Adrenal gland (tissue), 12 donors: ENCODE measurements around the gene PITX1. TPM values are rescaled to one million over a fixed set of nuclear protein-coding genes. Genes with fewer than 3 reads are reported as not detected.

Experiments used
- DNase-seq, 7 donors: peaks; one replicate each; pipeline ENCODE4 v3.0.0-alpha.2; 2019 to 2020
- H3K27ac ChIP-seq, 5 donors: fragments of 200-600 bp; sonication (generic) in 4 of 5; 1 replicate in 3 of 5; 2 replicates in 2 of 5; pipeline versions ENCODE4 v1.5.1 to v1.8.0; 2016 to 2020; ENCODE audit warnings: mild to moderate bottlenecking in 1 of 5
- H3K27me3 ChIP-seq: fragments of 200-600 bp; 2 replicates; pipeline ENCODE4 v1.8.0; 2021
- H3K36me3 ChIP-seq, 2 donors: fragments of 200-600 bp; replicated peaks in 1 of 2; 1 replicate in 1 of 2; 2 replicates in 1 of 2; pipeline versions ENCODE4 v1.5.1 to v1.8.0; 2018 to 2022
- H3K4me1 ChIP-seq, 2 donors: fragments of 200-600 bp; replicated peaks in 1 of 2; 1 replicate in 1 of 2; 2 replicates in 1 of 2; pipeline versions ENCODE4 v1.5.1 to v1.8.0; 2018 to 2021
- H3K4me3 ChIP-seq, 4 donors: fragments of 200-600 bp; sonication (generic) in 3 of 4; one replicate each; pipeline ENCODE4 v1.5.1; 2016 to 2018
- H3K9me3 ChIP-seq, 3 donors: fragments of 200-600 bp; sonication (generic) in 1 of 3; replicated peaks in 1 of 3; 1 replicate in 2 of 3; 2 replicates in 1 of 3; pipeline versions ENCODE4 v1.5.1 to v1.8.0; 2016 to 2021
- POLR2A ChIP-seq, 2 donors: fragments of 450-650 bp; IDR thresholded peaks; one replicate each; pipeline ENCODE4 v1.6.1; 2017; ENCODE audit warnings: antibody characterized with exemption in 2 of 2, mild to moderate bottlenecking in 2 of 2, moderate library complexity in 1 of 2
- WGBS, 4 donors: extraction: QIAGEN DNeasy Blood & Tissue Kit in 2 of 4; methylation state at CpG; one replicate each; pipeline versions ENCODE4 v1.1.5 to v1.1.7; 2013 to 2017; 5-methylcytosine and 5-hydroxymethylcytosine counted together
- intact Hi-C, 2 donors: fragments of 100-400 bp; cut with DNase I; formaldehyde crosslinking; loops; one replicate each; pipeline versions ENCODE4 v1.14.1 to v1.15.0; 2022 to 2023
- polyA plus RNA-seq, 3 donors: library from polyadenylated mRNA; stranded (reverse); fragments of 200-250 nt in 2 of 3; fragments of 350-450 nt in 1 of 3; fragmentation: Illumina TruSeq in 1 of 3; extraction: RNeasy Lipid Tissue Mini Kit (QIAGEN cat#74804) in 1 of 3; gene quantifications; one replicate each; pipeline ENCODE4 v1.2.3, GENCODE V29; 2013 to 2014
- total RNA-seq, 9 donors: library from RNA; depleted of rRNA in 4 of 9; stranded (reverse); fragments of >200 nt in 4 of 9; fragments of 120-200 nt in 1 of 9; fragmentation: NEBNext Ultra II Directional in 1 of 9; extraction: Animal tissue kit (Norgen Biotek cat#: 25700) in 1 of 9; gene quantifications; one replicate each; pipeline versions ENCODE4 v1.1.0 to v1.2.4, GENCODE V29; 2013 to 2023
- TF ChIP-seq, protein P1 (sequence below), 6 experiments: fragments of 450-650 bp in 4 of 6; fragments of 200-600 bp in 2 of 6; sonication (generic) in 1 of 6; IDR thresholded peaks; 1 replicate in 5 of 6; 2 replicates in 1 of 6; pipeline versions ENCODE4 v1.5.1 to v1.8.0; 2016 to 2021; ENCODE audit warnings: antibody characterized with exemption in 6 of 6, mild to moderate bottlenecking in 2 of 6, moderate library complexity in 1 of 6
- donor health status: healthy with polysubstance abuse.
- donor health status: Bipolar disorder and iron deficiency.
- donor health status: DM: yes; HTN: yes; CAD: no.
- donor health status: DM: no; HTN: no; CAD: no.
- donor health status: DM: no; HTN: no; CAD: no.
- donor health status: DM: yes; HTN: yes; CAD: no.

The PITX1 gene
- total and polyA plus RNA-seq, 12 donors: 0.18 to 6.7 (median 0.71) TPM

DNA sequence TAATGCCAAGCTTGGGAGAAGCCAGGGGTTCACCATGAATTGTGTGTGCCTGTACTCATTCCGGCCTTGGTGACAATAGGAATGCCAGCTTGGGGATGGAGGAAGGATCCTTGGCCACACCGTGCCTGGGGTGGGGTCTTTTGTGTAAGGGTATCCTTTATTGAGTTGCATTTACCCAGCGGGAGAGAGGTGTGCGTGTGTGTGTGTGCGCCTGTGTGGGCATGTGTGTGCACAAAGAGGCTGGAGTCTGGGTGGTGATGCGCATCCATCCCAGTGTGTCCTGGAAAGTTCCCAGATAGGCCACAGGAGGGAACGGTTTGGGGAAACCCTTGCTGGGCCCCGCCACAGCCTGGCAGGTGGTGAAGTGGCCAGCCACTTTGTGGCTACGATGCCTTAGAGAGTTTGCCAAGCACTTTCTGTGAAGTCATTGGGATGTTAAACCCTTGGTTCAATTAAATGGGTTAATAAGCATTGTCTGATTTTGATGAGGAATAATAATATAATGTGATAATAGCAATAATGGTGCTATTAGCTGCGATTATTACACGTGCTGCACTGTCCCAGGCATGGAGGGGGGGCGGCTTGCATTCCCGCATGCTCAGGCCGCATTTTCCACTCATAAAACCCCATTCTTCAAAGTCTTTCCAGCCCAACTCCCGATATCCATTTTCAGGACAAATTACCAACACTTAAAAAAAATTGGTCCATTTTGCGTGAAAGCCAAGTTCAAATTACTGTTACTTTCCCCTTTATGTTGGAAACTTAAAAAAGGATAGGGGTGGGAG lies 13.7 kb downstream of the PITX1 start:
- Histone ChIP-seq H3K27ac (no peak overlapping the region), H3K27me3 (no peaks in the 10 kb centered on the region), H3K36me3 (no peaks in the 10 kb centered on the region), H3K9me3 (no peaks in the 10 kb centered on the region), H3K4me1 (no peaks in the 10 kb centered on the region), H3K4me3 (no peak overlapping the region)
- no peak for TF ChIP-seq POLR2A (IDR thresholded peaks at IDR 0.05)
- TF ChIP-seq, protein P1, sequence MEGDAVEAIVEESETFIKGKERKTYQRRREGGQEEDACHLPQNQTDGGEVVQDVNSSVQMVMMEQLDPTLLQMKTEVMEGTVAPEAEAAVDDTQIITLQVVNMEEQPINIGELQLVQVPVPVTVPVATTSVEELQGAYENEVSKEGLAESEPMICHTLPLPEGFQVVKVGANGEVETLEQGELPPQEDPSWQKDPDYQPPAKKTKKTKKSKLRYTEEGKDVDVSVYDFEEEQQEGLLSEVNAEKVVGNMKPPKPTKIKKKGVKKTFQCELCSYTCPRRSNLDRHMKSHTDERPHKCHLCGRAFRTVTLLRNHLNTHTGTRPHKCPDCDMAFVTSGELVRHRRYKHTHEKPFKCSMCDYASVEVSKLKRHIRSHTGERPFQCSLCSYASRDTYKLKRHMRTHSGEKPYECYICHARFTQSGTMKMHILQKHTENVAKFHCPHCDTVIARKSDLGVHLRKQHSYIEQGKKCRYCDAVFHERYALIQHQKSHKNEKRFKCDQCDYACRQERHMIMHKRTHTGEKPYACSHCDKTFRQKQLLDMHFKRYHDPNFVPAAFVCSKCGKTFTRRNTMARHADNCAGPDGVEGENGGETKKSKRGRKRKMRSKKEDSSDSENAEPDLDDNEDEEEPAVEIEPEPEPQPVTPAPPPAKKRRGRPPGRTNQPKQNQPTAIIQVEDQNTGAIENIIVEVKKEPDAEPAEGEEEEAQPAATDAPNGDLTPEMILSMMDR (IDR thresholded peaks at IDR 0.05): no peak
- WGBS, 4 donors: 81 to 95% (median 86%) methylated on average over 15 to 16 of the region's 16 CpGs
- no peak for DNase-seq
- intact Hi-C loops: no loop called here

DNA sequence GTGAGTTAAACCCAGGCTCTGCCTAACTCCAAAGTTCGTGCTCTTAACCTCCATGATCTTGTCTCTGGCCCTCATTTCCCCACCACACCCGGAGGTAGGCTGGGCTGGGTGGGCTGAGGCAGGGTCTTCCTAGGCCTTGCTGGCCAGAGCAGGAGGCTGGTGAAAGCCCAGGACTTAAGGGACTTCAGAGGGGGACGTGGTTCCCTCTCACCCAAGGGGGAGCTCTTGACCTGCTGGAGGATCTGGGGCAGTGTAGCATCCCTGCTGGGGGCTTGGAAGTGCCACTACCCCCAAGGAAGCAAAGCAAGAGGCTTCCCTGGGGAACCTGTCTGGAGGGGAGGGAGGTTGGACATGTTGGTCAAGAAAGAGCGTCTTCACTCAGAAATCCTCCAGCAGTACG lies 14.7 kb downstream of the PITX1 start:
- 88 to 100% (median 91%) methylated on average over 3 to 5 of the region's 5 CpGs for WGBS, 4 donors
- intact Hi-C loops: no loop called here
- no peak for TF ChIP-seq POLR2A (IDR thresholded peaks at IDR 0.05)
- TF ChIP-seq, protein P1 (IDR thresholded peaks at IDR 0.05): no peak
- H3K36me3 ChIP-seq: no peaks in the 10 kb centered on the region
- no peaks in the 10 kb centered on the region for H3K27me3 ChIP-seq
- no peak for DNase-seq
- no peaks in the 10 kb centered on the region for H3K4me1 ChIP-seq
- no peak overlapping the region for H3K27ac ChIP-seq
- H3K4me3 ChIP-seq: no peak overlapping the region
- H3K9me3 ChIP-seq: no peaks in the 10 kb centered on the region

DNA sequence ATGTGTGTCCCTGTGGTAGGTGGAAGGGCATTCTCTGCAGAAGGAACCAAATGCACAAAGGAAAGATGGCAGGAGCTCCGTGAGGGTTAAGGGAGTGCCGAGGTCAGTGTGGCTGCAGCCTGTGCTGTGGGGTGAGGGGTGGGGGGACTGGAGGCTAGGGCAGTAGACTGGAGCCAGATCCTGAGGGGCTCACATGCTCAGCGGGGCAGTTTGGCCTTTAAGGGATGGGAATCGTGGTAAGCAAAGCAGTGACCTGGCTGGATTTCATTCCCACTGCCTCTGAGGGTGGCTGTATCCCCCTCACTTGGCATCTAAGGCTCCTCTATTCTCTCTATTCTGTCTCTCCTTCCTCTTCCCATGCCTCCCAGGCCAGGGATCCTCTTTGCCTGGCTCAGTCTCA lies 15.6 kb downstream of the PITX1 start:
- no peaks in the 10 kb centered on the region for H3K4me1 ChIP-seq
- no peak for TF ChIP-seq POLR2A (IDR thresholded peaks at IDR 0.05)
- TF ChIP-seq, protein P1 (IDR thresholded peaks at IDR 0.05): no peak
- H3K27me3 ChIP-seq: no peaks in the 10 kb centered on the region
- H3K36me3 ChIP-seq: no peaks in the 10 kb centered on the region
- DNase-seq: no peak
- H3K9me3 ChIP-seq: no peaks in the 10 kb centered on the region
- intact Hi-C loops: no loop called here
- 85 to 93% (median 88%) methylated on average over 3 to 4 of the region's 4 CpGs for whole genome bisulfite sequencing, 4 donors
- no peak overlapping the region for H3K4me3 ChIP-seq
- H3K27ac ChIP-seq: no peak overlapping the region

DNA sequence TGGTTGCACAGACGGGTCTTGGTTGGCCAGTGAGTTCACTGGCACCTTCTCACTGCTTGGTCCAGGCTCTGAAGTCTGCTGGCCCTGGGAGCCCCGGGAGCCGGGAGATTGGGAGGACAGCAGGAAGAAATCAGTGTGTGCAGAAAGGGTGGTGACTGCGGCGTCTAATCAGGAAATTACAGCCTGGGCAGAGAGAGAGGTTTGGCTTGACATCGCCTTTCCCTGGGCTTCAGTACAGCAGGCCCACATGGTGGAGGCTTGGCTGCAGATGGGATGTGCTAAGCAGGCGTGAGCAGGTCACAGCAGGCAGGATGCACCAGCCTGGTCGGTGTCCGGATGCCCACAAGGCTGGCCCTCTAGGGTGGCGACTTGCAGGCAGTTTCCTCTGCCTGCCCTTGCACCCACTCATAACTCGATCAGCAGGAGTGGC lies 17.2 kb downstream of the PITX1 start:
- Histone ChIP-seq H3K4me3 (no peak overlapping the region), H3K4me1 (no peaks in the 10 kb centered on the region), H3K36me3 (no peaks in the 10 kb centered on the region), H3K27me3 (no peaks in the 10 kb centered on the region), H3K27ac (no peak overlapping the region), H3K9me3 (no peaks in the 10 kb centered on the region)
- intact Hi-C loops: no loop called here
- no peak for DNase-seq
- 78 to 100% (median 89%) methylated on average over 2 to 11 of the region's 11 CpGs for WGBS, 4 donors
- TF ChIP-seq, protein P1 (IDR thresholded peaks at IDR 0.05): no peak
- TF ChIP-seq POLR2A (IDR thresholded peaks at IDR 0.05): no peak
